ENCODE data around the gene RBFOX2. TPM values are rescaled to one million over a fixed set of nuclear protein-coding genes. Genes with fewer than 3 reads are reported as not detected.

RBFOX2 gene
- total RNA-seq, 4 donors from 2014 or later = 103 to 139 (median 108) TPM

- Histone ChIP-seq H3K4me3 (replicated peaks in 1 of 3) (no peak overlapping the region), H3K4me1 (no peaks in the 10 kb centered on the region), H3K36me3 (no peaks in the 10 kb centered on the region), H3K27ac (no peak overlapping the region), H3K27me3 (no peaks in the 10 kb centered on the region), H3K9me3 (no peaks in the 10 kb centered on the region)
- DNase-seq = no peak
- intact Hi-C loops (cut with DNase I) = no loop called here
- TF ChIP-seq CTCF (IDR thresholded peaks at IDR 0.05) (no peak), POLR2A (IDR thresholded peaks at IDR 0.05) (no peak)
- 83 to 90% methylated on average over 6 of the region's 6 CpGs for WGBS, 2 donors
These were observed 302.2 kb downstream of the RBFOX2 start for GRCh38 chr22:35726398-35726797.

GRCh38 chr22:35725521-35725920 lies 303.1 kb downstream of the RBFOX2 start:
- Histone ChIP-seq H3K36me3 (no peaks in the 10 kb centered on the region), H3K27me3 (no peaks in the 10 kb centered on the region)

DNA sequence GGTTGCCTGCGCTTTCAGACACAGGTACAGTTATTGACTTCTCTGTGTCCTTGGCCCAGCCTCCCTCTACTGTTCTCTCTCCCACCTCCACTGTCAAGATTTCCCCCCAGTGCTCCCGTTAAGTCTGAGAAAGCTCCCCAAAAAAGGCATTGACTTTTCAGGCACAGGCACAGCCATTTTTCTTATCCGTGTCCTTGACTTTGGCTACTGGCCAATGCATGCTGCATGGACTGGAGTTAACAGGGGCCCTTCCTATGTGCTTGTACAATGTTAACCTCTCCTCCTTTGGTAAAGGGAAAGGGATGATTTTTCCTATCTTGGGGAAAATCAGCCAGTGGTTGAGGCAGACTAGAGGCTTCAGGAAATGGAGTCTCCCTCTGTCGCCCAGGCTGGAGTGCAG lies 306.7 kb downstream of the RBFOX2 start:
- 60 to 61% methylated on average over 4 of the region's 4 CpGs for WGBS, 2 donors
- no peaks in the 10 kb centered on the region for H3K36me3 ChIP-seq
- H3K4me1 ChIP-seq = no peaks in the 10 kb centered on the region
- no peak overlapping the region for H3K4me3 ChIP-seq (replicated peaks in 1 of 3)
- no peaks in the 10 kb centered on the region for H3K27me3 ChIP-seq
- no peaks in the 10 kb centered on the region for H3K9me3 ChIP-seq
- H3K27ac ChIP-seq = no peak overlapping the region
- intact Hi-C loops (cut with DNase I) = no loop called here
- no peak for DNase-seq
- TF ChIP-seq POLR2A (IDR thresholded peaks at IDR 0.05) (no peak), CTCF (IDR thresholded peaks at IDR 0.05) (no peak)

More at GRCh38 chr22:35725521-35725920, 303.1 kb downstream of the RBFOX2 start:
- no peak for TF ChIP-seq POLR2A (IDR thresholded peaks at IDR 0.05)
- TF ChIP-seq CTCF (IDR thresholded peaks at IDR 0.05) = no peak
- DNase-seq = no peak
- intact Hi-C loops (cut with DNase I) = no loop called here
- WGBS, 2 donors = 93 to 95% methylated on average over 11 of the region's 11 CpGs
- H3K4me3 ChIP-seq (replicated peaks in 1 of 3) = no peak overlapping the region
- no peaks in the 10 kb centered on the region for H3K9me3 ChIP-seq
- H3K4me1 ChIP-seq = no peaks in the 10 kb centered on the region
- no peak overlapping the region for H3K27ac ChIP-seq

GRCh38 chr22:35719212-35719875 lies 309.3 kb downstream of the RBFOX2 start:
- Histone ChIP-seq H3K4me1 (no peaks in the 10 kb centered on the region), H3K27ac (no peak overlapping the region), H3K9me3 (no peaks in the 10 kb centered on the region), H3K36me3 (no peaks in the 10 kb centered on the region), H3K27me3 (no peaks in the 10 kb centered on the region), H3K4me3 (replicated peaks in 1 of 3) (no peak overlapping the region)
- DNase-seq = no peak
- TF ChIP-seq CTCF (IDR thresholded peaks at IDR 0.05) (no peak), POLR2A (IDR thresholded peaks at IDR 0.05) (no peak)
- WGBS, 2 donors = 83 to 87% methylated on average over 14 to 15 of the region's 15 CpGs
- intact Hi-C loops (cut with DNase I) = no loop called here

DNA sequence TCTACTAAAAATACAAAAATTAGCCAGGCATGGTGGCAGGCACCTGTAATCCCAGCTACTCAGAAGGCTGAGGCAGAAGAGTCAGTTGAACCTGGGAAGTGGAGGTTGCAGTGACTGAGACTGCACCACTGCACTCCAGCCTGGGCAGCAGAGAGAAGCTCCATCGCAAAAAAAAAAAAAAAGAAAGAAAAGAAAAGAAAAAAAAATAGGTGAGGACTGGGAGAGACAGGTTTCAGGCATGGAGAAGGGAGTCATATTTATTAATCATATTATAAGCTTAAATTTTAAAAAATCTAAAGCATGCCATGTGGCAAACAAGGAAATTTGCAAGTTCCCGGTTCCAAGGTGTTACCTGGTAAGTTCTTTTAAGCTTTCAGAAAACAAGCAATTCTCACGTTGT lies 311.1 kb downstream of the RBFOX2 start, which contains the start of gene APOL5:
Gene APOL5, plus strand, starts transcription at position 301 of the 400 bp plus-strand sequence. Its CDS starts 0 bp downstream, at position 301.
- Histone ChIP-seq H3K27ac (no peak within 1 kb of the TSS), H3K27me3 (no peaks in the 10 kb centered on the region), H3K9me3 (no peaks in the 10 kb centered on the region), H3K4me3 (replicated peaks in 1 of 3) (no peak within 1 kb of the TSS), H3K4me1 (no peaks in the 10 kb centered on the region), H3K36me3 (no peaks in the 10 kb centered on the region)
- WGBS, 2 donors = 89 to 94% methylated on average over 3 of the region's 3 CpGs
- intact Hi-C loops (cut with DNase I) = no loop called here
- no peak for TF ChIP-seq POLR2A (IDR thresholded peaks at IDR 0.05)
- no peak for TF ChIP-seq CTCF (IDR thresholded peaks at IDR 0.05)
- no peak for DNase-seq
